GM23338 (cell line): ENCODE data around the gene PPM1H. TPM values are rescaled to one million over a fixed set of nuclear protein-coding genes. Genes with fewer than 3 reads are reported as not detected.

ENCODE experiments used
- EZH2 ChIP-seq: fragments of 200-600 bp; sonication (generic); IDR thresholded peaks from one replicate; pipeline ENCODE4 v1.8.0; 2017; ENCODE audit warnings: antibody characterized with exemption, mild to moderate bottlenecking, low read depth; ENCODE audit not compliant: unreplicated experiment
- NANOG ChIP-seq: IDR thresholded peaks from 2 replicates; pipeline ENCODE4 v1.6.1; 2016; ENCODE audit warnings: antibody characterized with exemption, borderline replicate concordance
- microRNA counts: library from miRNA; unstranded; fragments of <30 nt; microRNA quantifications from one replicate; lab custom pipeline; 2017
- microRNA-seq: library from miRNA; unstranded; fragments of <30 nt; microRNA quantifications from one replicate; pipeline ENCODE4, GENCODE V29; 2017
- polyA plus RNA-seq: library from polyadenylated mRNA; unstranded; fragments of >200 nt; fragmentation: Nextera tagmentation; extraction: Ambion mirVana; gene quantifications from 2 replicates; pipeline ENCODE4 v1.2.1, GENCODE V29; 2016
- small RNA-seq: library from RNA; depleted of rRNA; stranded (forward); fragments of <200 nt; gene quantifications from one replicate; pipeline ENCODE3, GENCODE V24; 2014; ENCODE audit warnings: low replicate concordance
- total RNA-seq: library from RNA; depleted of rRNA; stranded (reverse); fragments of >200 nt; shearing (Covaris generic); gene quantifications from 2 replicates; pipeline ENCODE4 v1.2.3, GENCODE V29; 2014; rRNA removed
- TF ChIP-seq, protein P1 (sequence below): fragments of 250-450 bp; sonication (Bioruptor Pico); IDR thresholded peaks from 2 replicates; pipeline ENCODE4 v1.5.0; 2020; ENCODE audit warnings: mild to moderate bottlenecking, moderate library complexity

The PPM1H gene
- total and polyA plus RNA-seq, 2 experiments from 2014 or later: 11.4 to 41.2 TPM

DNA sequence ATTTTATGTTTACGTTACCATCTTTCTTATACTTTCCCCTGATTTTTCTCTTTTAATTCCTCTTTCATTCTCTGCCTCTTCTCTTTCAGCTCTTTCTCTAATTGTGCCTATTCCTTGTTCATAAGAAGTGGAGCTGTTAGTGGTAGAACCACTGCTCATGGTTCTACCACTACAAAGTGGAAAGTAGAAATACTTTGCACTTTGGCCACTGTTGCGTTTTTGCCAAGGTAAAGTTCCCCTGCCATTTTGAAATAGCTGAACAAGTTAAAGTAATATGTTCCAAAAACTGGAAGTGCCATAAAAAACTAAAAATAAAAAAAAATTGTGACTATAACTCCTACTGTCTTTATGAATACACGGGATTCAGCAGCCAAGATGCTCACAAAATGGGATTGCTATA, 337.7 kb downstream of the PPM1H start (continued):
- TF ChIP-seq, protein P1, sequence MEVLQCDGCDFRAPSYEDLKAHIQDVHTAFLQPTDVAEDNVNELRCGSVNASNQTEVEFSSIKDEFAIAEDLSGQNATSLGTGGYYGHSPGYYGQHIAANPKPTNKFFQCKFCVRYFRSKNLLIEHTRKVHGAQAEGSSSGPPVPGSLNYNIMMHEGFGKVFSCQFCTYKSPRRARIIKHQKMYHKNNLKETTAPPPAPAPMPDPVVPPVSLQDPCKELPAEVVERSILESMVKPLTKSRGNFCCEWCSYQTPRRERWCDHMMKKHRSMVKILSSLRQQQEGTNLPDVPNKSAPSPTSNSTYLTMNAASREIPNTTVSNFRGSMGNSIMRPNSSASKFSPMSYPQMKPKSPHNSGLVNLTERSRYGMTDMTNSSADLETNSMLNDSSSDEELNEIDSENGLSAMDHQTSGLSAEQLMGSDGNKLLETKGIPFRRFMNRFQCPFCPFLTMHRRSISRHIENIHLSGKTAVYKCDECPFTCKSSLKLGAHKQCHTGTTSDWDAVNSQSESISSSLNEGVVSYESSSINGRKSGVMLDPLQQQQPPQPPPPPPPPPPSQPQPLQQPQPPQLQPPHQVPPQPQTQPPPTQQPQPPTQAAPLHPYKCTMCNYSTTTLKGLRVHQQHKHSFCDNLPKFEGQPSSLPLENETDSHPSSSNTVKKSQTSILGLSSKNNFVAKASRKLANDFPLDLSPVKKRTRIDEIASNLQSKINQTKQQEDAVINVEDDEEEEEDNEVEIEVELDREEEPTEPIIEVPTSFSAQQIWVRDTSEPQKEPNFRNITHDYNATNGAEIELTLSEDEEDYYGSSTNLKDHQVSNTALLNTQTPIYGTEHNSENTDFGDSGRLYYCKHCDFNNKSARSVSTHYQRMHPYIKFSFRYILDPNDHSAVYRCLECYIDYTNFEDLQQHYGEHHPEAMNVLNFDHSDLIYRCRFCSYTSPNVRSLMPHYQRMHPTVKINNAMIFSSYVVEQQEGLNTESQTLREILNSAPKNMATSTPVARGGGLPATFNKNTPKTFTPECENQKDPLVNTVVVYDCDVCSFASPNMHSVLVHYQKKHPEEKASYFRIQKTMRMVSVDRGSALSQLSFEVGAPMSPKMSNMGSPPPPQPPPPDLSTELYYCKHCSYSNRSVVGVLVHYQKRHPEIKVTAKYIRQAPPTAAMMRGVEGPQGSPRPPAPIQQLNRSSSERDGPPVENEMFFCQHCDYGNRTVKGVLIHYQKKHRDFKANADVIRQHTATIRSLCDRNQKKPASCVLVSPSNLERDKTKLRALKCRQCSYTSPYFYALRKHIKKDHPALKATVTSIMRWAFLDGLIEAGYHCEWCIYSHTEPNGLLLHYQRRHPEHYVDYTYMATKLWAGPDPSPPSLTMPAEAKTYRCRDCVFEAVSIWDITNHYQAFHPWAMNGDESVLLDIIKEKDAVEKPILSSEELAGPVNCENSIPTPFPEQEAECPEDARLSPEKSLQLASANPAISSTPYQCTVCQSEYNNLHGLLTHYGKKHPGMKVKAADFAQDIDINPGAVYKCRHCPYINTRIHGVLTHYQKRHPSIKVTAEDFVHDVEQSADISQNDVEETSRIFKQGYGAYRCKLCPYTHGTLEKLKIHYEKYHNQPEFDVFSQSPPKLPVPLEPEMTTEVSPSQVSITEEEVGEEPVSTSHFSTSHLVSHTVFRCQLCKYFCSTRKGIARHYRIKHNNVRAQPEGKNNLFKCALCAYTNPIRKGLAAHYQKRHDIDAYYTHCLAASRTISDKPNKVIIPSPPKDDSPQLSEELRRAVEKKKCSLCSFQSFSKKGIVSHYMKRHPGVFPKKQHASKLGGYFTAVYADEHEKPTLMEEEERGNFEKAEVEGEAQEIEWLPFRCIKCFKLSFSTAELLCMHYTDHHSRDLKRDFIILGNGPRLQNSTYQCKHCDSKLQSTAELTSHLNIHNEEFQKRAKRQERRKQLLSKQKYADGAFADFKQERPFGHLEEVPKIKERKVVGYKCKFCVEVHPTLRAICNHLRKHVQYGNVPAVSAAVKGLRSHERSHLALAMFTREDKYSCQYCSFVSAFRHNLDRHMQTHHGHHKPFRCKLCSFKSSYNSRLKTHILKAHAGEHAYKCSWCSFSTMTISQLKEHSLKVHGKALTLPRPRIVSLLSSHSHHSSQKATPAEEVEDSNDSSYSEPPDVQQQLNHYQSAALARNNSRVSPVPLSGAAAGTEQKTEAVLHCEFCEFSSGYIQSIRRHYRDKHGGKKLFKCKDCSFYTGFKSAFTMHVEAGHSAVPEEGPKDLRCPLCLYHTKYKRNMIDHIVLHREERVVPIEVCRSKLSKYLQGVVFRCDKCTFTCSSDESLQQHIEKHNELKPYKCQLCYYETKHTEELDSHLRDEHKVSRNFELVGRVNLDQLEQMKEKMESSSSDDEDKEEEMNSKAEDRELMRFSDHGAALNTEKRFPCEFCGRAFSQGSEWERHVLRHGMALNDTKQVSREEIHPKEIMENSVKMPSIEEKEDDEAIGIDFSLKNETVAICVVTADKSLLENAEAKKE: no peak
- no peak for TF ChIP-seq NANOG
- TF ChIP-seq EZH2: no peak

MicroRNA genes within 50 kb of the gene (microRNA counts, 767-probe panel; counts per million panel counts)
- microRNA hsa-let-7i-5p (lab: Ali Mortazavi, UCI): not detected

Small RNA genes lying within 50 kb of the gene (microRNA-seq; reads per million reads assigned to microRNA genes)
- gene MIRLET7I: 48.3 reads per million, percentile 56 among the genes with 10 or more reads in this experiment

Small RNA genes lying within 50 kb of the gene (small RNA-seq; reads per million reads assigned to genes)
- gene MIRLET7I: 0.82 reads per million, percentile 54 among the genes with 10 or more reads in this experiment
- gene RF00019: not detected
- gene RNU1-83P: 0.30 reads per million, percentile 12 among the genes with 10 or more reads in this experiment

Other genes with a start within 250 kb of the PPM1H start
- gene AVPR1A, start 216.1 kb upstream of the PPM1H start, total RNA-seq: 0.08 and 0.24 TPM in 2 replicates
- gene AVPR1A, start 216.1 kb upstream of the PPM1H start, polyA plus RNA-seq: 0.03 TPM in 1 of 2 replicates, not detected in the other